ENCODE measurements around the gene RRAS2.

DNA sequence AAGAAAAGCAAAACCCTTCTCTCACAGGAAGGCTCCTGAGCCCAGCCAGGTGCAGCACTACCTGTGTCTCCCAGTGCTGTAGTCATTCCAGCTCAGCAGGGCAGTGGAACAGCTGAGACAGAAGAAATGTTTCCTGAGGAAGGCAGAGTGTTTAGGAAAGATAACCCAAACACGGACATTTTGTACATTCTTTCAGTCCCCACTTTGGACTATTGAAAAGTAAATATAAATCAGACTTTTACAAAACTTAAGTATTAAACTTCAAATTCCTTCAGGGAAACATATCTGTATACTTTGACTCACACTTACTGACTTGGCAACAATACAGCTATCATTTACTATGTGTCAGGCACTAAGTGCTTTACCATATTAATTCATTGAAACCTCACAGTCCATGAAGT, 40.4 kb downstream of the RRAS2 start:
- TF ChIP-seq ZNF764 (CRISPR knock-in tag; IDR thresholded peaks at IDR 0.05; ENCODE audit: low read depth) (no peak), RREB1 (CRISPR knock-in tag; IDR thresholded peaks at IDR 0.05) (no peak), PCBP1 (IDR thresholded peaks at IDR 0.05; ENCODE audit: low read depth, low read length, poor library complexity, severe bottlenecking) (no peak), CBX8 (IDR thresholded peaks at IDR 0.05; ENCODE audit: borderline replicate concordance, extremely low read depth, low read depth, low read length, poor library complexity, severe bottlenecking) (no peak), TEAD2 (tag; IDR thresholded peaks at IDR 0.05) (no peak), MEF2A (IDR thresholded peaks at IDR 0.05; ENCODE audit: control insufficient read depth, low read depth, low read length) (no peak), EGR1 (conservative IDR thresholded peaks at IDR 0.05) (no peak), STAT5B (CRISPR knock-in tag; IDR thresholded peaks at IDR 0.05) (no peak)
